Astrocyte (in vitro differentiated cells and primary cell): ENCODE results near the gene ALKBH4.

Experiments used
- EZH2 ChIP-seq: IDR thresholded peaks from 2 replicates; pipeline ENCODE4 v1.6.1; 2012; ENCODE audit warnings: mild to moderate bottlenecking, low read length, inconsistent platforms; ENCODE audit not compliant: insufficient read depth
- TF ChIP-seq, protein P1 (sequence below): IDR thresholded peaks from 2 replicates; pipeline ENCODE4 v1.5.1; 2011; ENCODE audit warnings: low read depth, mild to moderate bottlenecking, inconsistent platforms, low read length, moderate library complexity; ENCODE audit not compliant: insufficient read depth

- TF ChIP-seq, protein P1, sequence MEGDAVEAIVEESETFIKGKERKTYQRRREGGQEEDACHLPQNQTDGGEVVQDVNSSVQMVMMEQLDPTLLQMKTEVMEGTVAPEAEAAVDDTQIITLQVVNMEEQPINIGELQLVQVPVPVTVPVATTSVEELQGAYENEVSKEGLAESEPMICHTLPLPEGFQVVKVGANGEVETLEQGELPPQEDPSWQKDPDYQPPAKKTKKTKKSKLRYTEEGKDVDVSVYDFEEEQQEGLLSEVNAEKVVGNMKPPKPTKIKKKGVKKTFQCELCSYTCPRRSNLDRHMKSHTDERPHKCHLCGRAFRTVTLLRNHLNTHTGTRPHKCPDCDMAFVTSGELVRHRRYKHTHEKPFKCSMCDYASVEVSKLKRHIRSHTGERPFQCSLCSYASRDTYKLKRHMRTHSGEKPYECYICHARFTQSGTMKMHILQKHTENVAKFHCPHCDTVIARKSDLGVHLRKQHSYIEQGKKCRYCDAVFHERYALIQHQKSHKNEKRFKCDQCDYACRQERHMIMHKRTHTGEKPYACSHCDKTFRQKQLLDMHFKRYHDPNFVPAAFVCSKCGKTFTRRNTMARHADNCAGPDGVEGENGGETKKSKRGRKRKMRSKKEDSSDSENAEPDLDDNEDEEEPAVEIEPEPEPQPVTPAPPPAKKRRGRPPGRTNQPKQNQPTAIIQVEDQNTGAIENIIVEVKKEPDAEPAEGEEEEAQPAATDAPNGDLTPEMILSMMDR = no peak
- TF ChIP-seq EZH2 = no peak
Measured at GRCh38 chr7:102434039-102434486, 30.6 kb downstream of the ALKBH4 start.
